GM11168 (cell line): ENCODE measurements around the gene RGS3.

Experiments used
- in situ Hi-C: fragments of 300-500 bp; cut with MboI; formaldehyde crosslinking; loops from one replicate; pipeline ENCODE4 v1.12.0; 2022; ENCODE audit warnings: low sequenced_read_pairs; ENCODE audit not compliant: unreplicated experiment

Gene RGS3

GRCh38 chr9:113507256-113507655 lies 43.7 kb downstream of the RGS3 start:
- in situ Hi-C loops: no loop called here

GRCh38 chr9:113508111-113508749 lies 44.7 kb downstream of the RGS3 start:
- in situ Hi-C loops: no loop called here

GRCh38 chr9:113509463-113509862 lies 45.9 kb downstream of the RGS3 start:
- in situ Hi-C loops: no loop called here

- in situ Hi-C loops: no loop called here
Observed at GRCh38 chr9:113511047-113511521, 47.6 kb downstream of the RGS3 start.

GRCh38 chr9:113511856-113512761 lies 48.6 kb downstream of the RGS3 start:
- in situ Hi-C loops: no loop called here

- in situ Hi-C loops: no loop called here
Observed at GRCh38 chr9:113513111-113513510, 49.6 kb downstream of the RGS3 start.

- in situ Hi-C loops: no loop called here
Observed at GRCh38 chr9:113513536-113513935, 50.0 kb downstream of the RGS3 start.

GRCh38 chr9:113514061-113514460 lies 50.5 kb downstream of the RGS3 start:
- in situ Hi-C loops: no loop called here

- in situ Hi-C loops: loop anchor here (5.0 kb wide), 1 partner anchor 58 kb away; no protein-coding TSS in a partner anchor
Observed at GRCh38 chr9:113514748-113515147, 51.2 kb downstream of the RGS3 start.

- in situ Hi-C loops: loop anchor here (5.0 kb wide), 1 partner anchor 56 kb away; no protein-coding TSS in a partner anchor
Observed at GRCh38 chr9:113515862-113516261, 52.3 kb downstream of the RGS3 start.

- in situ Hi-C loops: loop anchor here (5.0 kb wide), 1 partner anchor 55 kb away; no protein-coding TSS in a partner anchor
Observed at GRCh38 chr9:113516840-113517577, 53.5 kb downstream of the RGS3 start.

GRCh38 chr9:113519426-113520108 lies 56.0 kb downstream of the RGS3 start:
- in situ Hi-C loops: loop anchor here (5.0 kb wide), 1 partner anchor 53 kb away; no protein-coding TSS in a partner anchor

GRCh38 chr9:113520109-113520642 lies 56.6 kb downstream of the RGS3 start:
- in situ Hi-C loops: no loop called here

GRCh38 chr9:113521693-113522255 lies 58.2 kb downstream of the RGS3 start:
- in situ Hi-C loops: no loop called here

GRCh38 chr9:113522419-113522818 lies 58.9 kb downstream of the RGS3 start:
- in situ Hi-C loops: no loop called here

- in situ Hi-C loops: no loop called here
Observed at GRCh38 chr9:113522858-113523257, 59.3 kb downstream of the RGS3 start.

- in situ Hi-C loops: no loop called here
Observed at GRCh38 chr9:113523421-113524141, 60.1 kb downstream of the RGS3 start.

GRCh38 chr9:113524468-113524867 lies 60.9 kb downstream of the RGS3 start:
- in situ Hi-C loops: no loop called here

GRCh38 chr9:113525205-113525604 lies 61.7 kb downstream of the RGS3 start:
- in situ Hi-C loops: no loop called here
